ENCODE results near the gene KCNIP1.

KCNIP1 gene

DNA sequence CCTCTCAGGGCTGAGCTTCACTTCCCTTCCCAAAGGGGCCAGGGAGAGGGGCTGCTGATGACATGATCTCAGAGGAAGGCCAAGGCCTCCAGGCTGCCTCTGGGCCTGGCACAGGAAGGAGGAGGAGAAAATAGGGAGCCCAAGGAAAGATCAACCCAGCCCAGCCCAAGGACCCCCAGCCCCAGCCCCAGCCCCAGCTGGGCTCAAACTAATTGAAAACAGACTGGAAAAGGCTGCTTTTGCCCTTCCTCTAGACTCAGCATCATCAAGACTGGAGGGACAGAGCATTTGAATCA lies 18.3 kb upstream of the KCNIP1 start:
- no peaks in the 10 kb centered on the region for H3K36me3 ChIP-seq (ENCODE audit: control insufficient read depth in 2 of 2, insufficient read depth in 1 of 2, low read length in 2 of 2)
- H3K27ac ChIP-seq (ENCODE audit: extremely low read depth, low read depth, low read length): no peak overlapping the region
- ChIA-PET POLR2A (no interaction called here), CTCF (interaction anchor here (0.7 kb wide), 1 partner anchor 22 kb away, joined by 3 read pairs; no protein-coding TSS in a partner anchor)
- H3K4me1 ChIP-seq (ENCODE audit: control insufficient read depth, insufficient read depth, low read length): no peaks in the 10 kb centered on the region; the same call in 1 of the 2 replicates
- TF ChIP-seq ZNF362 (tag by site-specific recombination; IDR thresholded peaks at IDR 0.05) (no peak), MEIS1 (CRISPR knock-in tag; IDR thresholded peaks at IDR 0.05; ENCODE audit: borderline replicate concordance) (no peak), KLF7 (tag by site-specific recombination; IDR thresholded peaks at IDR 0.05; ENCODE audit: borderline replicate concordance) (no peak), ZBTB7A (tag by site-specific recombination; IDR thresholded peaks at IDR 0.05; ENCODE audit: low read depth) (no peak), ZSCAN16 (tag by site-specific recombination; IDR thresholded peaks at IDR 0.05) (no peak), SP3 (tag by site-specific recombination; IDR thresholded peaks at IDR 0.05) (no peak), KLF17 (tag by site-specific recombination; IDR thresholded peaks at IDR 0.05) (no peak), ZNF623 (tag by site-specific recombination; IDR thresholded peaks at IDR 0.05) (no peak)
- TF ChIP-seq, protein P1, sequence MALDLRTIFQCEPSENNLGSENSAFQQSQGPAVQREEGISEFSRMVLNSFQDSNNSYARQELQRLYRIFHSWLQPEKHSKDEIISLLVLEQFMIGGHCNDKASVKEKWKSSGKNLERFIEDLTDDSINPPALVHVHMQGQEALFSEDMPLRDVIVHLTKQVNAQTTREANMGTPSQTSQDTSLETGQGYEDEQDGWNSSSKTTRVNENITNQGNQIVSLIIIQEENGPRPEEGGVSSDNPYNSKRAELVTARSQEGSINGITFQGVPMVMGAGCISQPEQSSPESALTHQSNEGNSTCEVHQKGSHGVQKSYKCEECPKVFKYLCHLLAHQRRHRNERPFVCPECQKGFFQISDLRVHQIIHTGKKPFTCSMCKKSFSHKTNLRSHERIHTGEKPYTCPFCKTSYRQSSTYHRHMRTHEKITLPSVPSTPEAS (tag by site-specific recombination; IDR thresholded peaks at IDR 0.05): no peak
- TF ChIP-seq, protein P2, sequence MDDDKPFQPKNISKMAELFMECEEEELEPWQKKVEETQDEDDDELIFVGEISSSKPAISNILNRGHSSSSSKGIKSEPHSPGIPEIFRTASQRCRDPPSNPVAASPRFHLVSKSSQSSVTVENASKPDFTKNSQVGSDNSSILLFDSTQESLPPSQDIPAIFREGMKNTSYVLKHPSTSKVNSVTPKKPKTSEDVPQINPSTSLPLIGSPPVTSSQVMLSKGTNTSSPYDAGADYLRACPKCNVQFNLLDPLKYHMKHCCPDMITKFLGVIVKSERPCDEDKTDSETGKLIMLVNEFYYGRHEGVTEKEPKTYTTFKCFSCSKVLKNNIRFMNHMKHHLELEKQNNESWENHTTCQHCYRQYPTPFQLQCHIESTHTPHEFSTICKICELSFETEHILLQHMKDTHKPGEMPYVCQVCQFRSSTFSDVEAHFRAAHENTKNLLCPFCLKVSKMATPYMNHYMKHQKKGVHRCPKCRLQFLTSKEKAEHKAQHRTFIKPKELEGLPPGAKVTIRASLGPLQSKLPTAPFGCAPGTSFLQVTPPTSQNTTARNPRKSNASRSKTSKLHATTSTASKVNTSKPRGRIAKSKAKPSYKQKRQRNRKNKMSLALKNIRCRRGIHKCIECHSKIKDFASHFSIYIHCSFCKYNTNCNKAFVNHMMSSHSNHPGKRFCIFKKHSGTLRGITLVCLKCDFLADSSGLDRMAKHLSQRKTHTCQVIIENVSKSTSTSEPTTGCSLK (tag by site-specific recombination; IDR thresholded peaks at IDR 0.05): no peak
- no peak overlapping the region for H3K4me3 ChIP-seq (ENCODE audit: low read depth, low read length)
- H3K9me3 ChIP-seq (ENCODE audit: control insufficient read depth, insufficient read depth, low read depth, low read length): no peaks in the 10 kb centered on the region

DNA sequence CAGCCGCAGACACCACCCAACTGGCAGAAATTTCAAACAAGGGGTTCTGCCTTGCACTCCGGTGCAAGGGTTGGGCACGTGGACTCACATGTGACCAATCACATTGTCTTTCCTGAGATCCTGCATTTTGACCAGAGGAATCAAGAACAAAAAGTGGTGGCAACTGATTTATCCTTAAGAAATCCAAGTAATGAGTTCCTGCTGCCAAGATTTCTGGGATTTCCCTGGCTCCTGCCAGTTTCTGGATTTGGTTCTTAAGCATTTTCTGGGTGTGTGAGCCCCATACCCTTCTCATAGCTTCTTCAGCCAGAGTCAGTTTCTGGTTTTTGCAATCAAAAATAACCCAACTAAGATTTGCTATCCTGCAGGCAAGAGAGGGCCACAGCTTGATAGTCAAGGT lies 17.4 kb upstream of the KCNIP1 start:
- Histone ChIP-seq H3K4me3 (ENCODE audit: low read depth, low read length) (no peak overlapping the region), H3K9me3 (ENCODE audit: control insufficient read depth, insufficient read depth, low read depth, low read length) (no peaks in the 10 kb centered on the region), H3K27ac (ENCODE audit: extremely low read depth, low read depth, low read length) (no peak overlapping the region), H3K4me1 (ENCODE audit: control insufficient read depth, insufficient read depth, low read length) (no peaks in the 10 kb centered on the region; the same call in 1 of the 2 replicates), H3K36me3 (ENCODE audit: control insufficient read depth in 2 of 2, insufficient read depth in 1 of 2, low read length in 2 of 2) (no peaks in the 10 kb centered on the region)
- CTCF ChIA-PET: no interaction called here
- POLR2A ChIA-PET: no interaction called here
- TF ChIP-seq ZNF19 (tag by site-specific recombination; IDR thresholded peaks at IDR 0.05; ENCODE audit: low read depth) (no peak), MYNN (tag by site-specific recombination; IDR thresholded peaks at IDR 0.05; ENCODE audit: borderline replicate concordance) (no peak), ZNF544 (tag by site-specific recombination; IDR thresholded peaks at IDR 0.05) (no peak), GLI2 (tag by site-specific recombination; IDR thresholded peaks at IDR 0.05; ENCODE audit: borderline replicate concordance, low read depth) (no peak), BCL11B (tag by site-specific recombination; IDR thresholded peaks at IDR 0.05; ENCODE audit: low read depth) (no peak), SALL2 (tag by site-specific recombination; IDR thresholded peaks at IDR 0.05; ENCODE audit: borderline replicate concordance) (no peak), ZNF768 (tag by site-specific recombination; IDR thresholded peaks at IDR 0.05) (no peak), ZFP3 (tag by site-specific recombination; IDR thresholded peaks at IDR 0.05; ENCODE audit: low read depth) (no peak)
- TF ChIP-seq, protein P3, sequence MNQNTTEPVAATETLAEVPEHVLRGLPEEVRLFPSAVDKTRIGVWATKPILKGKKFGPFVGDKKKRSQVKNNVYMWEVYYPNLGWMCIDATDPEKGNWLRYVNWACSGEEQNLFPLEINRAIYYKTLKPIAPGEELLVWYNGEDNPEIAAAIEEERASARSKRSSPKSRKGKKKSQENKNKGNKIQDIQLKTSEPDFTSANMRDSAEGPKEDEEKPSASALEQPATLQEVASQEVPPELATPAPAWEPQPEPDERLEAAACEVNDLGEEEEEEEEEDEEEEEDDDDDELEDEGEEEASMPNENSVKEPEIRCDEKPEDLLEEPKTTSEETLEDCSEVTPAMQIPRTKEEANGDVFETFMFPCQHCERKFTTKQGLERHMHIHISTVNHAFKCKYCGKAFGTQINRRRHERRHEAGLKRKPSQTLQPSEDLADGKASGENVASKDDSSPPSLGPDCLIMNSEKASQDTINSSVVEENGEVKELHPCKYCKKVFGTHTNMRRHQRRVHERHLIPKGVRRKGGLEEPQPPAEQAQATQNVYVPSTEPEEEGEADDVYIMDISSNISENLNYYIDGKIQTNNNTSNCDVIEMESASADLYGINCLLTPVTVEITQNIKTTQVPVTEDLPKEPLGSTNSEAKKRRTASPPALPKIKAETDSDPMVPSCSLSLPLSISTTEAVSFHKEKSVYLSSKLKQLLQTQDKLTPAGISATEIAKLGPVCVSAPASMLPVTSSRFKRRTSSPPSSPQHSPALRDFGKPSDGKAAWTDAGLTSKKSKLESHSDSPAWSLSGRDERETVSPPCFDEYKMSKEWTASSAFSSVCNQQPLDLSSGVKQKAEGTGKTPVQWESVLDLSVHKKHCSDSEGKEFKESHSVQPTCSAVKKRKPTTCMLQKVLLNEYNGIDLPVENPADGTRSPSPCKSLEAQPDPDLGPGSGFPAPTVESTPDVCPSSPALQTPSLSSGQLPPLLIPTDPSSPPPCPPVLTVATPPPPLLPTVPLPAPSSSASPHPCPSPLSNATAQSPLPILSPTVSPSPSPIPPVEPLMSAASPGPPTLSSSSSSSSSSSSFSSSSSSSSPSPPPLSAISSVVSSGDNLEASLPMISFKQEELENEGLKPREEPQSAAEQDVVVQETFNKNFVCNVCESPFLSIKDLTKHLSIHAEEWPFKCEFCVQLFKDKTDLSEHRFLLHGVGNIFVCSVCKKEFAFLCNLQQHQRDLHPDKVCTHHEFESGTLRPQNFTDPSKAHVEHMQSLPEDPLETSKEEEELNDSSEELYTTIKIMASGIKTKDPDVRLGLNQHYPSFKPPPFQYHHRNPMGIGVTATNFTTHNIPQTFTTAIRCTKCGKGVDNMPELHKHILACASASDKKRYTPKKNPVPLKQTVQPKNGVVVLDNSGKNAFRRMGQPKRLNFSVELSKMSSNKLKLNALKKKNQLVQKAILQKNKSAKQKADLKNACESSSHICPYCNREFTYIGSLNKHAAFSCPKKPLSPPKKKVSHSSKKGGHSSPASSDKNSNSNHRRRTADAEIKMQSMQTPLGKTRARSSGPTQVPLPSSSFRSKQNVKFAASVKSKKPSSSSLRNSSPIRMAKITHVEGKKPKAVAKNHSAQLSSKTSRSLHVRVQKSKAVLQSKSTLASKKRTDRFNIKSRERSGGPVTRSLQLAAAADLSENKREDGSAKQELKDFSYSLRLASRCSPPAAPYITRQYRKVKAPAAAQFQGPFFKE (tag by site-specific recombination; IDR thresholded peaks at IDR 0.05; ENCODE audit: borderline replicate concordance): no peak

All from HEK293 (cell line).